ENCODE data around the gene OSBP2.

The OSBP2 gene

GRCh38 chr22:30861688-30862552 is 167.2 kb downstream of the OSBP2 start:
- no peak for DNase-seq (ENCODE audit: extremely low read depth, low read depth)
- no peak for TF ChIP-seq CTCF (IDR thresholded peaks at IDR 0.05; ENCODE audit: low read depth, low read length, missing control alignments)

DNA sequence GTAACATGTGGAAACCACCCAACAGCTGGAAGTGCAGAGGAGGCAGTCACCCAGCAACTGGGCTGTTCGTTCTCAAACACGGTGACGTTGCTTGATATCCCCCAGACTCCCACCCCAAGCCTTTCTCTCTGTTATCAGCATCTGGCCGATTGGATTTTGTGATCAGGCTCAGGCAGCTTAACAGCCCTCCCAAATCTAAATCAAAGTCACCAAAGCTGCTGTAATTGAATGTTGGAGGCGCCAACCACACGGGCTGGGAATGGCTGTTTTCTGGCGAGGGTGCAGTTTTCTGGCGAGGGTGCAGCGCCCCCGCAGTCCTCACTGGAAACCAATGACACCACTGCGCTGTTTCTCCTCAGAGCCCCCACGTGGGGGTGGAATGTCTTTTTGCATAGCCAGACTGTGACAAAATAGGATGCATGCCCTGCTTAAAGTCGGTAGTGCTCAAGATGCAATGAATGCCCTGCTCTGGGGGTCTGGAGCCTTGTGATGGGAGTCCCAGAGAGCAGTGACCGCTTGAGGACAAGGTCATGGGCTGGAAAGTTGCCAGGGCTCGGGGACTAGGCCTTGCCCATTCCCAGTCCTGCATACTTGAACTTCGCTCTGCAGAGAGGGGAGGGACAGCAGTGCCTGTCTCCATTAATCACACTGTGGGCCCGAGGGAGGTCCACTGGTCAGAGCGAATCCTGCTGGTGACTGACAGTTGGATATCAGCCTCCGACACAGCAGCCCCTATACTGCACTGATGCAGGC is 168.6 kb downstream of the OSBP2 start:
- no peak overlapping the region for H3K4me3 ChIP-seq (replicated peaks; ENCODE audit: low read depth, low read length)
- no peak for TF ChIP-seq CTCF (IDR thresholded peaks at IDR 0.05; ENCODE audit: low read depth, low read length, missing control alignments)
- DNase-seq (ENCODE audit: extremely low read depth, low read depth) = no peak

More at GRCh38 chr22:30861688-30862552, 167.2 kb downstream of the OSBP2 start:
- no peak overlapping the region for H3K4me3 ChIP-seq (replicated peaks; ENCODE audit: low read depth, low read length)

DNA sequence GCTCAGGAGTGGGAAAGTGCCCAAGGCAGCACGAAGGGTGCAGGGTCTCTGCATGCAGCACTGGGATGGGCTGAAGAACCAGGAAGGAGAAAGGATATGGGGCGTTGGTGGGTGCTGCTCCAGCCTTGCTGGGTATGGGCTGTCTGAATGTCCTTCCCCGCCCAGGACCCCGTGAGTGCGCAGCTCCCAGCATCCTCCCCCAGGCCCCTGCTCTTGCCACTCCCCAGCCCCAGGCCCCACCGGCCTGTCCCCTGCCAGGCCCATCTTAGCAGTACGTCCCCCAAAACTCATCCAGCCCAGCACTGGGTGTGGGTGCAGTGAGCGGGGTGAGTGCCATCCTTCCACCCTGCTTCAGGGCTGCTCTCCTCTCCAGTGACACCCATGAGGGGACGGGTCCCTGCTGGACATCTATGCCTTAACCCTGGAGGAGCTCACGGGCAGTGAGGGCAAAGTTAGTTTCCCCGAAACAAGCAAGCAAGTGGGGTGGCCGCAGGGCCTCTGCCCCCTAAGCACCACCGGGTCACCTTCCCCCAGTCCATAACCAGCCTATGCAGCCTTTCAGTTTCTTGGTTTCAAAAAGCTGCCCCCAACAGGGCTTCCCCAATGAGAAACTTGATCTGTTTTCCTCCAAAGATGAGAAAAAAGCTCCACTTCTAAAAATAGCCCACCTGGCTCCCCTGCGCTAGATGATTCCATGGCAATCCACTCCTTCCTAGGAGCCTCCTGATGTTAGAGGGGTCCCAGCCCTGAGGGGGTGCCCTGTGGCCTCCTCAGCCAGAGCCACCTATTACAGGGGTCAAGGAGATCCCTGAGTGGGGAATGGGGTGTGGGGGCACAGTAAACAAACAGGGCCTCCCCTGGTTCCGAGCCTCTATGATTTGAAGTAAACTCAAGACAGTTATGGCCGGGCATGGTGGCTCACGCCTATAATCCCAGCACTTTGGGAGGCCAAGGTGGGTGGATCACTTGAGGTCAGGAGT is 170.1 kb downstream of the OSBP2 start:
- no peak overlapping the region for H3K4me3 ChIP-seq (replicated peaks; ENCODE audit: low read depth, low read length)
- TF ChIP-seq CTCF (IDR thresholded peaks at IDR 0.05; ENCODE audit: low read depth, low read length, missing control alignments) = no peak
- no peak for DNase-seq (ENCODE audit: extremely low read depth, low read depth)

- TF ChIP-seq CTCF (IDR thresholded peaks at IDR 0.05; ENCODE audit: low read depth, low read length, missing control alignments) = no peak
- H3K4me3 ChIP-seq (replicated peaks; ENCODE audit: low read depth, low read length) = no peak overlapping the region
- DNase-seq (ENCODE audit: extremely low read depth, low read depth) = no peak
Measured at GRCh38 chr22:30865656-30866055, 171.0 kb downstream of the OSBP2 start.

DNA sequence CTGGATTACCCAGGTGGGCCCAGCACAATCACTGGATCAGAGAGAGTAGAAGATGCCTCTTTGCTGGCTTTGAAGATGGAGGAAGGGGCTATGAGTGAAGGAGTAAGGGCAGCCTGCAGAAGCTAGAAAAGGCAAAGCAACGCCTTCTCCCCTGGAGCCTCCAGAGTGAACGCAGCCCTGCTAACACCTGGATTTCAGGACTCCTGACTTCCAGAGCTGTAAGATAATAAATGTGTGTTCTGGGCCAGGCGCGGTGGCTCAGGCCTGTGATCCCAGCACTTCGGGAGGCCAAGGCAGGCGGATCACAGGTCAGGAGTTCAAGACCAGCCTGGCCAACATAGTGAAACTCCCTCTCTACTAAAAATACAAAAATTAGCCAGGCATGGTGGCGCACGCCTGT is 171.5 kb downstream of the OSBP2 start:
- H3K4me3 ChIP-seq (replicated peaks; ENCODE audit: low read depth, low read length) = no peak overlapping the region
- no peak for TF ChIP-seq CTCF (IDR thresholded peaks at IDR 0.05; ENCODE audit: low read depth, low read length, missing control alignments)
- DNase-seq (ENCODE audit: extremely low read depth, low read depth) = no peak

DNA sequence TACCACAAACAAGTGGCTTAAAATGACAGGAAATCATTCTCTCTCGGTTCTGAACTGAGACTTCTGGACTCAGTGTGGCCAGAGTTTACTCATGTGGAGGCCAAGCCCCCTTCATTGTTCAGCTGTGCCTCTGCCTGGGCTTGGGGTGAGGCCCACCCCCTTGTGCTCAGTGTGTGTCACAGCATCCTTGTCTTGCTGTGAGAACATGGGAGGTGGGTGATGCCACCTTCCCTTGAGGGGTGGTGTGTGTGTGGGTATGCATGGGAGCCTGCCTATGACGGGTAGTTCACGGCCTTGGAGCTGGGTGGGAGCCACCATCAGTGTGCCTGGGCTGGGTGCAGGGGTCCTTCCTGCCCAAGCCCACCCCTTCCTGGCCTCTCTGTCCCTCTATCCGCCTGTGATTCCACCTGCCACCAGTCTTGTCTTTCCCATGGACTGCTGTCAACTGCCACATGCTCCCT is 172.2 kb downstream of the OSBP2 start:
- no peak for DNase-seq (ENCODE audit: extremely low read depth, low read depth)
- no peak overlapping the region for H3K4me3 ChIP-seq (replicated peaks; ENCODE audit: low read depth, low read length)
- TF ChIP-seq CTCF (IDR thresholded peaks at IDR 0.05; ENCODE audit: low read depth, low read length, missing control alignments) = peak; percentile 7

All from HFF-Myc (cell line).